Stomach (tissue), 9 donors: Measurements from ENCODE around the gene TOGARAM1. TPM values are rescaled to one million over a fixed set of nuclear protein-coding genes. Genes with fewer than 3 reads are reported as not detected.

Source experiments
- DNase-seq, 2 donors: peaks; one replicate each; pipeline versions ENCODE4 v3.0.0 to v3.0.0-alpha.2; 2013 to 2019
- H3K27ac ChIP-seq, 5 donors: fragments of 200-600 bp in 4 of 5; sonication (generic) in 4 of 5; one replicate each; pipeline ENCODE4 v1.5.1; 2013 to 2019; ENCODE audit warnings: mild to moderate bottlenecking in 1 of 5, moderate library complexity in 1 of 5
- H3K27me3 ChIP-seq, 3 donors: fragments of 200-600 bp; sonication (generic); one replicate each; pipeline ENCODE4 v1.5.1; 2017 to 2019; ENCODE audit warnings: mixed run types in 1 of 3
- H3K36me3 ChIP-seq, 4 donors: fragments of 200-600 bp; sonication (generic); 1 replicate in 3 of 4; 2 replicates in 1 of 4; pipeline ENCODE4 v1.5.1; 2016 to 2019
- H3K4me1 ChIP-seq, 4 donors: fragments of 200-600 bp; sonication (generic); one replicate each; pipeline ENCODE4 v1.5.1; 2016 to 2019
- H3K4me3 ChIP-seq, 4 donors: fragments of 200-600 bp; sonication (generic) in 3 of 4; one replicate each; pipeline ENCODE4 v1.5.1; 2016 to 2019; ENCODE audit warnings: mild to moderate bottlenecking in 1 of 4
- H3K9me3 ChIP-seq, 4 donors: fragments of 200-600 bp; sonication (generic); one replicate each; pipeline ENCODE4 v1.5.1; 2016 to 2019
- CTCF ChIP-seq, 7 experiments: fragments of 450-650 bp in 4 of 7; fragments of 200-600 bp in 3 of 7; sonication (generic) in 3 of 7; IDR thresholded peaks; one replicate each; pipeline ENCODE4 v1.5.1; 2016 to 2019; ENCODE audit warnings: antibody characterized with exemption in 7 of 7, control low read depth in 2 of 7, mild to moderate bottlenecking in 1 of 7
- EP300 ChIP-seq: sonication (generic); formaldehyde crosslinking; IDR thresholded peaks from one replicate; pipeline ENCODE4 v1.6.1; 2017; ENCODE audit warnings: antibody characterized with exemption
- POLR2A ChIP-seq, 4 donors: fragments of 450-650 bp; IDR thresholded peaks; one replicate each; pipeline ENCODE4 v1.6.1; 2016; ENCODE audit warnings: antibody characterized with exemption in 4 of 4, control low read depth in 2 of 4, mild to moderate bottlenecking in 1 of 4, moderate library complexity in 1 of 4
- POLR2AphosphoS5 ChIP-seq, 3 donors: sonication (generic); formaldehyde crosslinking; IDR thresholded peaks; one replicate each; pipeline ENCODE4 v1.6.1; 2016; ENCODE audit warnings: antibody characterized with exemption in 3 of 3
- WGBS, 5 donors: extraction: QIAGEN DNeasy Blood & Tissue Kit in 3 of 5; methylation state at CpG; one replicate each; pipeline versions ENCODE4 v1.1.5 to v1.1.7; 2013 to 2018; 5-methylcytosine and 5-hydroxymethylcytosine counted together
- intact Hi-C: fragments of 100-400 bp; cut with DNase I; formaldehyde crosslinking; loops from one replicate; pipeline ENCODE4 v1.15.1; 2023; ENCODE audit warnings: low total_unique reads
- polyA plus RNA-seq, 3 donors: library from polyadenylated mRNA; stranded (reverse); fragments of 200-250 nt; gene quantifications; one replicate each; pipeline ENCODE4 v1.2.3, GENCODE V29; 2013
- total RNA-seq, 5 donors: library from RNA; depleted of rRNA; stranded (reverse); fragments of >200 nt; gene quantifications; one replicate each; pipeline versions ENCODE4 v1.1.0 to v1.2.3, GENCODE V29; 2014 to 2016
- donor health status: healthy with polysubstance abuse.
- donor health status: Bipolar disorder and iron deficiency.
- donor health status: healthy.

TOGARAM1 gene
- total and polyA plus RNA-seq, 8 donors: 2.6 to 58.0 (median 8.3) TPM

GRCh38 chr14:45015133-45015532, 53.1 kb downstream of the TOGARAM1 start:
- 97 to 100% (median 99%) methylated on average over 3 of the region's 3 CpGs for WGBS, 5 donors
- Histone ChIP-seq H3K27ac (no peak overlapping the region), H3K36me3 (peaks cover 0 to 61% (median 52%) of the 10 kb centered on the region in 4 donors), H3K4me1 (no peaks in the 10 kb centered on the region), H3K9me3 (no peaks in the 10 kb centered on the region), H3K27me3 (no peaks in the 10 kb centered on the region), H3K4me3 (no peak overlapping the region)
- DNase-seq: no peak
- intact Hi-C loops: no loop called here
- no peak for TF ChIP-seq POLR2A (IDR thresholded peaks at IDR 0.05)
- TF ChIP-seq CTCF (IDR thresholded peaks at IDR 0.05): no peak
- no peak for TF ChIP-seq POLR2AphosphoS5 (IDR thresholded peaks at IDR 0.05)
- no peak for TF ChIP-seq EP300

GRCh38 chr14:45028107-45028626, 66.2 kb downstream of the TOGARAM1 start:
- Histone ChIP-seq H3K27ac (no peak overlapping the region), H3K4me3 (no peak overlapping the region), H3K27me3 (no peaks in the 10 kb centered on the region), H3K9me3 (no peaks in the 10 kb centered on the region), H3K36me3 (peaks cover 6 to 84% (median 76%) of the 10 kb centered on the region in 4 donors), H3K4me1 (no peaks in the 10 kb centered on the region)
- DNase-seq: no peak
- intact Hi-C loops: no loop called here
- no peak for TF ChIP-seq POLR2A (IDR thresholded peaks at IDR 0.05)
- TF ChIP-seq POLR2AphosphoS5 (IDR thresholded peaks at IDR 0.05): no peak
- no peak for TF ChIP-seq EP300
- TF ChIP-seq CTCF (IDR thresholded peaks at IDR 0.05): no peak
- 75 to 92% (median 85%) methylated on average over 2 of the region's 2 CpGs for WGBS, 5 donors

- Histone ChIP-seq H3K27ac (no peak overlapping the region), H3K4me1 (no peaks in the 10 kb centered on the region), H3K4me3 (no peak overlapping the region), H3K9me3 (no peaks in the 10 kb centered on the region), H3K27me3 (no peaks in the 10 kb centered on the region), H3K36me3 (peaks cover 23 to 93% (median 73%) of the 10 kb centered on the region in 4 donors)
- intact Hi-C loops: no loop called here
- no peak for DNase-seq
- TF ChIP-seq POLR2A (IDR thresholded peaks at IDR 0.05) (no peak), POLR2AphosphoS5 (IDR thresholded peaks at IDR 0.05) (no peak), EP300 (no peak), CTCF (IDR thresholded peaks at IDR 0.05) (no peak)
Measured at GRCh38 chr14:45034730-45035129, 72.7 kb downstream of the TOGARAM1 start.

- TF ChIP-seq POLR2A (IDR thresholded peaks at IDR 0.05) (no peak), CTCF (IDR thresholded peaks at IDR 0.05) (no peak), POLR2AphosphoS5 (IDR thresholded peaks at IDR 0.05) (no peak), EP300 (no peak)
- intact Hi-C loops: no loop called here
- Histone ChIP-seq H3K36me3 (peaks cover 17 to 80% (median 53%) of the 10 kb centered on the region in 4 donors), H3K4me1 (no peaks in the 10 kb centered on the region), H3K9me3 (no peaks in the 10 kb centered on the region), H3K27me3 (no peaks in the 10 kb centered on the region), H3K27ac (no peak overlapping the region), H3K4me3 (no peak overlapping the region)
- 86 to 99% (median 97%) methylated on average over 4 to 5 of the region's 5 CpGs for WGBS, 5 donors
- no peak for DNase-seq
Measured at GRCh38 chr14:45038256-45038655, 76.3 kb downstream of the TOGARAM1 start.
